Tibial nerve (tissue), 4 donors: Measurements from ENCODE around the gene TAF11L5. TPM values are rescaled to one million over a fixed set of nuclear protein-coding genes. Genes with fewer than 3 reads are reported as not detected.

Source experiments
- small RNA-seq: library from RNA; depleted of rRNA; stranded (forward); fragments of <200 nt; gene quantifications from one replicate; pipeline ENCODE3, GENCODE V24; 2016
- total RNA-seq, 4 donors: library from RNA; depleted of rRNA; stranded (reverse); fragments of >200 nt; gene quantifications; one replicate each; pipeline ENCODE4 v1.1.0, GENCODE V29; 2016

TAF11L5 gene
- total RNA-seq, 4 donors from 2014 or later: not detected

Small RNA genes within 50 kb of the gene (small RNA-seq; reads per million reads assigned to genes)
- not detected for gene AC106774.3

Other genes with a start within 250 kb of the TAF11L5 start
- gene TAF11L2, start 27.0 kb upstream of the TAF11L5 start, total RNA-seq: not detected
- not detected for gene TAF11L3, start 6.9 kb upstream of the TAF11L5 start, total RNA-seq
- gene TAF11L4, start 3.4 kb upstream of the TAF11L5 start, total RNA-seq: not detected
- gene TAF11L6, start 3.4 kb downstream of the TAF11L5 start, total RNA-seq: not detected
- not detected for gene TAF11L7, start 60.5 kb downstream of the TAF11L5 start, total RNA-seq
- gene TAF11L8, start 65.7 kb downstream of the TAF11L5 start, total RNA-seq: not detected
- not detected for gene TAF11L9, start 69.2 kb downstream of the TAF11L5 start, total RNA-seq
- not detected for gene TAF11L10, start 72.6 kb downstream of the TAF11L5 start, total RNA-seq
- gene TAF11L11, start 78.9 kb downstream of the TAF11L5 start, total RNA-seq: not detected
- gene TAF11L12, start 85.2 kb downstream of the TAF11L5 start, total RNA-seq: not detected
- gene TAF11L13, start 106.9 kb downstream of the TAF11L5 start, total RNA-seq: not detected
- gene TAF11L14, start 109.2 kb downstream of the TAF11L5 start, total RNA-seq: not detected